SKM-1 treated with dmso at 0.1 percent for 144 hours (cell line): Measurements from ENCODE around the gene EAPP.
"Not testable (repeated sequence)": the region's sequence is repeated elsewhere in the genome, so short reads cannot be mapped to it uniquely, and the experiment has no call there.

Source experiments
- DNase-seq: peaks from one replicate; lab custom pipeline; 2025; ENCODE audit not compliant: unreplicated experiment; lab: John Stamatoyannopoulos, UW

EAPP gene

GRCh38 chr14:34488528-34488927, 51.0 kb downstream of the EAPP start:
- DNase-seq, result no peak

DNA sequence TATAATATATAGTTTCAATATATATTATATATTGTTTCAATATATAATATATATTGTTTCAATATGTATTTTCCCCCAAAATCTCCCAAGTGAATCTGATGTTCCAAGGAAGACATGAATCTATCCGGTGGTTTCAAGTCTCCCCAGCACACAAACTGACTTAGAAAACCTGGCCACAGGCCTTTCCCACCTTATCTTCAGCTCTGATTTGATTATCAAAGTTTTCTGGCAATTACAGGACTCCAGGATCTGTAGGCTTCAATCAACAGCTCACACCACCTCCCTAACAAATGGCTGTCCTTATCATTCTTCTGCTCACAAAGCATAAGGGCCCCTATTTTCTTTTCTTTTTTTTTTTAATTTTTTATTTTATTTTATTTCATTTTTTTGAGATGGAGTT, 54.8 kb downstream of the EAPP start:
- DNase-seq, result no peak

- DNase-seq, result no peak
These were observed 57.0 kb downstream of the EAPP start for GRCh38 chr14:34482463-34482862.

- DNase-seq, result no peak
These were observed 59.8 kb downstream of the EAPP start for GRCh38 chr14:34479694-34480093.

- no peak for DNase-seq
These were observed 61.2 kb downstream of the EAPP start for GRCh38 chr14:34478261-34478660.

- not testable (repeated sequence) for DNase-seq
These were observed 63.5 kb downstream of the EAPP start for GRCh38 chr14:34476036-34476435.

- no peak for DNase-seq
These were observed 64.3 kb downstream of the EAPP start for GRCh38 chr14:34475163-34475562.

DNA sequence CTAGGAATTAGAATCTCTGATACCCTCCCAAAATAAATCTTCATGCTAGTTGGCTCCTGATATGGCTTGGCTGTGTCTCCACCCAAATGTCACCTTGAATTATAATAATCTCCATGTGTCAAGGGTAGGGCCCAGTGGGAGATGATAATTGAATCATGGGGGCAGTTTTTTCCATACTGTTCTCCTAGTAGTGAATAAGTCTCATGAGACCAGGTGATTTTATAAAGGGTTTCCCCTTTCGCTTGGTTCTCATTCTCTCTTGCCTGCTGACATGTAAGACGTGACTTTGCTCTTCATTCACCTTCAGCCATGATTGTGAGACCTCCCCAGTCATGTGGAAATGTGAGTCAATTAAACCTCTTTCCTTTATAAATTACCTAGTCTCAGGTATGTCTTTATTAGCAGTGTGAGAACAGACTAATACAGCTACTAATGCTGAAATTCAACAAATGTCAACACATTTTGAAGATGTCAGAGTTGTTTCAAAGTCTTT, 65.3 kb downstream of the EAPP start:
- DNase-seq, result no peak

DNA sequence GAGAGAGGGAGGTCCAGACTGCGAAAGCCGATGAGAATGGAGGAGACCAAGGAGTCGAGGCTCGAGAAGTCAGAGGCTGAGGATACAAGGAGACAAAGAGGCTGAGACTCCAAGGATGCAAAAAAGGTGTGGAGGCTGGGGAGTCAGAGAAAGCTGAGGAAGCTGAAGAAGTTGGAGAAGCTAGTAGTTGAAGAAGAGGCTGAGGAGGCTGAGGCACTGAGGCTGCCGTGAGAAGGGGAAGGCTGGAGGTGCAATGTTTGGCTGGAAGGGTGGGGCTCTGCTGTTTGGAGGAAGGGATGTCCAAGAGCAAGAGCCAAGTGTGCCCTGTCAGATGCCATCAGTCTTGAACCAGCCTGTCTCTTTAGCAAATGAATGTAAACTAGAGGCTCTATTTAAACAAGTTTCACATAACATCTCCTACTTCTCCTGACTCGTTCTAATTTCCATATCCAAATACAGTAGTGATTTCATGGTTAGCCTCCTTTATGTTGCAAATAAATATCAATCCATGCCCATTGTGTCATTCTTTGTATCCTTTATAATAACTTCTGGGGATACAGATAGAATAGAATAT, 66.7 kb downstream of the EAPP start:
- no peak for DNase-seq

- no peak for DNase-seq
These were observed 69.2 kb downstream of the EAPP start for GRCh38 chr14:34470319-34470718.

DNA sequence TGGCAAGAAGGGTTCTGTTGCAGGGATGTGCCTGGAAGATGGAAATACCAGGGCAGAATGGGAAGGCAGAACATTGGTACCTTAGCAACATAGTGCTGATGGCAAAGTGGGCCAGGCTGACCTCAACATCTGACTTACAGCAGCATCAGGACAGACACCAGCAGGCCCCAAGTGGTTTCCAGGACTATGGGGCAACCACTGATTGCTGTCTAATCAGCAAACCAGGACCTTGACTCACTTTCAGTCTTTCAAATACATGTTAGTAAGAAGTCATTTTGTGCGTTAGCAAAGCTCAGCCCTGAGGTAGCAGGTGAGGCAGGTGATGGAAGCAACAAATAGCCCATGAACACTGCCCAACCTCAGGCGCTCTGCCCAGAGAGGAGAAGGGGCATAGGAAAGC, 72.8 kb downstream of the EAPP start:
- DNase-seq, result no peak
